Measurements from ENCODE around the gene RELB.
"Not testable (repeated sequence)": the region's sequence is repeated elsewhere in the genome, so short reads cannot be mapped to it uniquely, and the experiment has no call there.

Gene RELB

GRCh38 chr19:45001087-45001739 is at the start of gene RELB:
Gene RELB, plus strand, starts transcription at chr19:45001464. Its CDS starts 116 bp downstream, at chr19:45001580.
- peak; percentile 92 for DNase-seq

- DNase-seq, result no peak
Measured at GRCh38 chr19:44954278-44954648, 47.0 kb upstream of the RELB start.

- peak; percentile 97 for DNase-seq
Measured at GRCh38 chr19:44954649-44955504, 46.4 kb upstream of the RELB start, which contains the start of gene CLPTM1. Gene CLPTM1, plus strand, starts transcription at chr19:44955380. Its CDS starts 16 bp downstream, at chr19:44955396.

GRCh38 chr19:44955505-44956439 is 45.5 kb upstream of the RELB start:
- no peak for DNase-seq

- no peak for DNase-seq
Measured at GRCh38 chr19:44957526-44957925, 43.7 kb upstream of the RELB start.

- DNase-seq, result no peak
Measured at GRCh38 chr19:44958090-44958489, 43.2 kb upstream of the RELB start.

GRCh38 chr19:44959691-44960090 is 41.6 kb upstream of the RELB start:
- DNase-seq, result no peak

GRCh38 chr19:44960906-44961728 is 40.1 kb upstream of the RELB start:
- no peak for DNase-seq

- DNase-seq, result no peak
Measured at GRCh38 chr19:44961821-44962220, 39.4 kb upstream of the RELB start.

- DNase-seq, result no peak
Measured at GRCh38 chr19:44968118-44968517, 33.1 kb upstream of the RELB start.

- DNase-seq, result no peak
Measured at GRCh38 chr19:44968670-44969069, 32.6 kb upstream of the RELB start.

GRCh38 chr19:44969437-44969836 is 31.8 kb upstream of the RELB start:
- DNase-seq, result no peak

GRCh38 chr19:44971451-44971850 is 29.8 kb upstream of the RELB start:
- not testable (repeated sequence) for DNase-seq

GRCh38 chr19:44972802-44973201 is 28.5 kb upstream of the RELB start:
- no peak for DNase-seq

- no peak for DNase-seq
Measured at GRCh38 chr19:44973982-44974735, 27.1 kb upstream of the RELB start.

- DNase-seq, result no peak
Measured at GRCh38 chr19:44974857-44975256, 26.4 kb upstream of the RELB start.

GRCh38 chr19:44975444-44975843 is 25.8 kb upstream of the RELB start:
- DNase-seq, result no peak

GRCh38 chr19:44984005-44984404 is 17.3 kb upstream of the RELB start:
- DNase-seq, result no peak

- DNase-seq, result no peak
Measured at GRCh38 chr19:44985445-44985844, 15.8 kb upstream of the RELB start.

GRCh38 chr19:44986389-44986788 is 14.9 kb upstream of the RELB start:
- DNase-seq, result no peak

- no peak for DNase-seq
Measured at GRCh38 chr19:44987148-44987675, 14.1 kb upstream of the RELB start.

Measured in CD4-positive, alpha-beta T cell treated with Interleukin-4 for 4 hours (primary cell).